ENCODE results near the gene UGT1A8.
"Not testable (repeated sequence)": the region's sequence is repeated elsewhere in the genome, so short reads cannot be mapped to it uniquely, and the experiment has no call there.

The UGT1A8 gene

GRCh38 chr2:233646033-233646432 is 28.6 kb downstream of the UGT1A8 start:
- not testable (repeated sequence) for DNase-seq

GRCh38 chr2:233650981-233651380 is 33.5 kb downstream of the UGT1A8 start:
- no peak for DNase-seq

DNA sequence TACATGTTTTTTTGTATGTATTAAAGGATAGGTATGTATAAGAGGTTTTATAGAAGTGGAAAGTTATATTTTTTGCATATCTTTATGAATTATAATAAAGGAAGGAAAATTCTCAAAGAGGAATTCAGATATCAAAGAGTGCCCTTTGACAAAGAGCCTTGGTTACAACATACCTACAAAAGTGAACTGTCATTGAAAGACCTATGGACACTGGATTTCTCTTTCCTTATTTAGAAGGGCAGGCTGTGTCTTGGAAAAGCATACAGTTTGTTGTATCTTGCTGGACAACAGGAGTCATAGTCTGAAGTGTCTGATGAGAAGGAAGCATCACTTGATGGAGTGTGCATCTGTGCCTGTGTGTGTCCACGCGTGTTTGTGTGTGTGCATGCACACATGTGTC is 34.0 kb downstream of the UGT1A8 start:
- DNase-seq = no peak

DNA sequence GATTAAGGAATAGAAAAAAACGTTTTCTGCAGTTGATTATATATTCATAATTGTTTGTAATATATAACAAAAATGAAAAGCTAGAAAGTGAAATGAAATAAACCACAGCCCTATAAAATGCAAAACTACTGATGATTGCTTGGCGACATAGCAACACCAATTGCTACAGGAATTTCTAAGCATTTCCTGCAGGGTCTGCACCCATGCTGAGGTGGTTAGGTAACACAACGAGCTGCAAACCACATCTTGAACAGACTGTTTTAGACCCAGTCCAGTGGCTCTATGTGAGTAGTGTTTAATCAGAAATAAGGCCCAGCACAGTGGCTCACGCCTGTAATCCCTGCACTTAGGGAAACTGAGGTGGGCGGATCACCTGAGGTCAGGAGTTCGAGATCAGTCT is 37.1 kb downstream of the UGT1A8 start:
- DNase-seq = no peak

DNA sequence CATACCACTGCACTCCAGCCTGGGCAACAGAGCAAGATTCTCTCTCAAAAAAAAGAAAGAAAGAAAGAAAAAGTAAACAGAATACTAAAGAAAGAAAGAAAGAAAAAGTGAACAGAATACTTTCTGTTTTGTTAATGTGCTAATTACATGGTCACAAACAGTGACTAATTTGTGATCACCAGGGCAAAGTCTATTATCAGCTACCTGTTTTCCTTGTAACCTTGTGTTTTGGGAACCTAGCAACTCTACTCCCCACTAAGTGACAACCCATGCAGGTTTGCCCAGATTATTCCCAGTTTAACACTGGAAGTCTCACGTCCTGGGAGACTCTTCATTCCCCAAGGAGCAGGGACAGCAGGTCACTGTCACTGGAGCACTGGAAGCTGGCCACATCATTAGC is 37.6 kb downstream of the UGT1A8 start:
- DNase-seq = no peak

DNA sequence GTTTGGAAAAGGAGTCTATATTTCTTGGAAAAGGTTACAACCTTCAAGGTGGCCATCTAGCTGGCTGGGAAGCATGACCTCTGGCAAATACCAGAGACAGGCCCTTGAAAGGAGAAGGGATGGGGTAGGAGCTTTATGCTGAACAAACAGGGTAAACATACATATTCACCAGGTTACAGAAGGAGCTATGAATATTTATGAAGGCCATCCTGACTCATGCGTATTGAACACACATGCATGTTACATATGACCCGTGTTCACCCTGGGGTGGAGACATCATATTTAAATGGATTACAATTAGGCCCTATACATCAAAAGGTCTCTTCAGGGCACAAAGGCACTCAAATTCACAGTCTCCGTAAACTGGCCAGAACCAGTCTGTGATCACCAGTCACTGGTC is 38.5 kb downstream of the UGT1A8 start:
- DNase-seq = not testable (repeated sequence)

DNA sequence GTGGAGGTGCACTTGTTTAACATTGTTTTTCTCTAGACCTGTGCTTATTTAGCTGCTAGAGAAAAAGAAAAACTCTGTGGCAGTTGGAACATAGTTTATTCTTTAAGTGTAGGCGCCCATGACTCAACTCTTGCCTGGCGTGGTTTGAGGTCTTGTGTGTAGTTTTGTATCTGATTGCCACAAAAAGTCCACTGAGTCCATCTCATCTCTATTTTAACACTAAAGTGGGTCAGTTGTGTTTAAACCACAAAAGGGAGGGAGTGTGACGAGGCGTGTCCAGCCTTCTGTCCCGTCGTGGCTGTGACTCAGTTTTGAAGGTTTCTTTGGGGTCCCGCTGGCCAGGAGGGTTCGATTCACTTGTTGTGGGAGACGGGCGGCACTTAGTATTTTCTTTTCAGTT is 39.0 kb downstream of the UGT1A8 start:
- DNase-seq = no peak

GRCh38 chr2:233658610-233659009 is 41.2 kb downstream of the UGT1A8 start:
- no peak for DNase-seq

DNA sequence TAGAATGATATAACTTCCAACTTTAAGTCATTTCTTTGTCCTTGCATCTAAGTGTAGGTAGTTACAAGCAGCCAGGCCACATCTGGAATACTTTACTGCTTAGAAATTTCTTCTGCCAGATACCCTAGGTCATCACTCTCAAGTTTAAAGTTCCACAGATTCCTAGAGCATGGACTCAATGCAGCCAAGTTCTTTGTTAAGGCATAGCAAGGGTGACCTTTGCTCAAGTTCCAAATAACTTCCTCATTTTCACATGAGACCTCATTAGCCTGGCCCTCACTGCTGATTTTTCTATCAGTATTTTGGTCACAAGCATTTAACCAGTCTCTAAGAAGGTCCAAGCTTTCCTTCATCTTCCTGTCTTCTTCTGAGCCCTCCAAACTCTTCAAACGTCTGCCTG is 46.5 kb downstream of the UGT1A8 start:
- DNase-seq = no peak

DNA sequence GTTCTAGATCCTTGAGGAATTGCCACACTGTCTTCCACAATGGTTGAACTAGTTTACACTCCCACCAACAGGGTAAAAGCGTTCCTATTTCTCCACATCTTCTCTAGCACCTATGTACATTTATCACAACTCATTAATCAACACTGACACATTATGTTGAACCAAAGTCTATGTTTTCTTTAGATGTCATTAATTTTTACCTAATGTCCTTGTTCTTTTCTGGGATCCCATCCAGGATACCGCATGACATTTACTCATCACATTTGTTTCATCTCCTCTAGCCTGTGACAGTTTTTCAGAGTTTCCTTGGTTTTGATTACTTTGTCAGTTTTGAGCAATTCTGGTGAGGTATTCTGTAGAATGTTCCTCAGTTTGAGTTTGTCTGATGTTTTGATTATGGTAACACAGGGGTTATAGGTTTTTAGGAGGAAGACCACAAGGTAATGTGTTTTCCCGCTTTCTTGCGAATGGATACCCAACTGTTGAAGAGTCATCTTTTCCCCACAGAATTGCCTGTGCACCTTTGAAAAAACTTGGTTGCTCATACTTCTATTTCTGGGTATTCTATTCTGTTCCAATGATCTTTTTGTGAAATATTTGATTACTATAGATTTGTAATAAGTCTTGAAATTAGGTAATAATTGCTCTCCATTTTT is 51.3 kb downstream of the UGT1A8 start:
- DNase-seq = no peak

- no peak for DNase-seq
Observed at GRCh38 chr2:233671290-233672161, 54.1 kb downstream of the UGT1A8 start, which contains the start of gene UGT1A9. Gene UGT1A9, plus strand, starts transcription at chr2:233671898. Its CDS starts 37 bp downstream, at chr2:233671935.

DNA sequence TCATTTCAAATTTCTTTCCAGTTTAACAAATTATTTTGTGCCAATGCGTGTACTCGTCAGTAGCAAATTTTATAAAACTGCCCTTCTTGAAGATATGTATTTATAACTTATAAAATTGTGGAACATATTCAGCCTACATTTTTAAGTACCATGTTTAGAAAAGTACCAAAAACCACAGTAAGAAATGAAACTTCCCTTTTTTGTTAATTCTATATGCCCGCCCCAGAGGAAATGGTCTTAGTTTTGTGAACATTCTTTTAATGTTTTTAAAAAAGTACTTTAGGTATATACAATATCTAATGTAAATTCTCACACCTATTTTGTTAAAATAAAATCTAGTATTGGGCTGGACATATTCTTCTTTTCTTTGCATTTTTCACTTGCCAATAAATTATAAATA is 55.5 kb downstream of the UGT1A8 start:
- DNase-seq = no peak

- no peak for DNase-seq
Observed at GRCh38 chr2:233673896-233674295, 56.5 kb downstream of the UGT1A8 start.

DNA sequence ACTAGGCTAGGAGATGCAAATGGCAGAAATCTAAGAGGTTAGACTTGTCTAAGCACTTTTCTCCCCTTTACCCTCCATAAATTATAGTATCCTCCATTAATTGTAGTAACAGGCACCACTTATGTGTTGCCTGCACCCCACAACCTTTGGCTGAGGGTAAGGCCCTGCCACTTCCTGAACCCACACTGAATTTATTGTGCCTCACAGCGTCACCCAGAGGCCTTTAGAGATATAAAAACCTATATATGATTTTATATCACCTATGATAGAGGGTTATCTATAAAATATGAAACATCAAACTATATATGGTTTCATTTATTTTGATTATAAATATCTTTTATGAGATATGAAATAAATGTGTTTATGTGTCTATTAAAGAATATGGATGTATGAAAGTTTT is 56.9 kb downstream of the UGT1A8 start:
- DNase-seq = no peak

- no peak for DNase-seq
Observed at GRCh38 chr2:233674995-233675394, 57.6 kb downstream of the UGT1A8 start.

DNA sequence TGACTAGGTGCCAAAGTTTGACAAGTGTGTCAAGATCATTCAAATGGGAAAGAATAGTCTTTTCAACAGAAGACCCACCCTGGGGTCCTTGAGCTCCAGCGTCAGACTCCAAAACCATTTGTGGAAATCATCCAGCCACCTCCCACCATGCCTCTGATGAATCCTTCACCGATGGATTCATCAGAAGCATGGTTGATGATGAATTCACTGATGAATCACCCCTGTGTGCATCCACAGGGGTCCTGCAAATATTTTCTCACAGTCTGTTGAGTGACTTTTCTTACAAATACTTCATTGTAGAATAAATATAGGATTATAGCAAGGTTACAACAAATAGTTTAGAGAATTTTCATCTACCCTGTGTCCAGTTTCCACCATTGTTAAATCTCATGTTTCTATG is 58.6 kb downstream of the UGT1A8 start:
- no peak for DNase-seq

DNA sequence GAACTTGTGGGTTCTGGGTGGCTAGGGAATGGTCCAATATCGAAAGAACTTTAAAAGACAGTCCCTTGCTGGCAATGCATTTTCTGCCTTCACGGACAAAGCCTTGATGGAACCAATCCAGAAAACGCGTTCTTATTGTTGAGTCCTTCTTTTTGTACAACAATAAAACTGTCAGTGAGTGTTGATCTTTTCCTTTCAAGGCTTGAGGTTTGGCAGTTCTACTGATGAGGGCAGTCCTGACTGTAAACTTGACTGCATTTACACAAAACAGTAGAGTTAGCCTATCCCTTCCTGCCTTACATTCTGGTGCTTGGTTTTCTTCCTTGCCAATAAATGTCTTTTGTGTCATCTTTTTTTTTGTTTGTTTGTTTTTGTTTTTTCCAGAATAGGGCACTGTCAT is 61.8 kb downstream of the UGT1A8 start:
- no peak for DNase-seq

DNA sequence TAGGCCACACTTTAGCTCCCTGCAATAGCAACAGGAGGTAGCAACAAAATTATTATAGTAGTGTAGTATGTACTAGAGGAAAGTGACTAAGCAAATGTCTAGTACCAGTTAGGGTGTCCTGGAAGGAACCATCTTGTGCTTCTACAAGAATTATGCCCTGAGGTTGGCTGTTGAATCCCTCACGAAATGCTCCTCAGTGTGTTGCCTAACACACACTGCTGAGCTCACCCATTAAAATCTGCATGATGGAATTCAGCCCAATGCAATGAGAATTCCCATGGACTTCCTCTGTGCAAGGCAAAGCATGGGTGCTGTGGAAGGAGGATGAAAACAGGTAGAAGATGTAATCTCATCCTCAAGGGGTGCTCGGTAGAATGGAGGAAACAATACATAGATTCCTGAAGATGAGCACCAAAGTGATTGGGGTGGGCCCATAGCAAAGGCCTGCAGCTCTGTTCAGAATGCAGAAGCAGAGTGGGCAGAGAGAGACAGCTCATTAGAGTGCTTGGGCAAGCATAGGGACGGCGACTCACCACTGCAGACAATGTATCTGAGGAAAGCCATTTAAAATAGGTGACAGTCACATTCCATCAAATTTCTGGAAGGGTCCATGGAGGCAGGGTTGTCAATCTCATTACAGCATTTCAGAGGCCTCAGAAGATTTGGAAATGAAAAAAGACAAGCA is 63.1 kb downstream of the UGT1A8 start:
- no peak for DNase-seq

DNA sequence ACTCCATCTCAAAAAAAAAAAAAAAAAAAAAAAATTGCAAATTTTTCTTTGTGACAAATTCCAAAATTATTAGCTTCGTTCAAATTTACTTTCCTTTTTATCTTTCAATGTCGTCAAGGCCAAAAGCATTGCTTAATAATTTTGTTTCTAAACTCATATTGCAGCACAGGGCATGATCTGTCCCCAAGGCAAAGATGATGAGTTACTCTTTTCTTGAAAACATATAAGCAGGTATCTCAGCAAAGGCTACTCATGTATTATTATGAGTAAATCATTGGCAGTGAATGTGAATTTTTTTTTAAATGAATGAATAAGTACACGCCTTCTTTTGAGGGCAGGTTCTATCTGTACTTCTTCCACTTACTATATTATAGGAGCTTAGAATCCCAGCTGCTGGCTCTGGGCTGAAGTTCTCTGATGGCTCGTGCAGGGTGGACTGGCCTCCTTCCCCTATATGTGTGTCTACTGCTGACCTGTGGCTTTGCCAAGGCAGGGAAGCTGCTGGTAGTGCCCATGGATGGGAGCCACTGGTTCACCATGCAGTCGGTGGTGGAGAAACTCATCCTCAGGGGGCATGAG is 64.2 kb downstream of the UGT1A8 start, which contains the start of gene UGT1A7:
UGT1A7 (plus strand) TSS at position 381 of the 579 bp plus-strand sequence; CDS start at position 418, 37 bp downstream.
- no peak for DNase-seq

DNA sequence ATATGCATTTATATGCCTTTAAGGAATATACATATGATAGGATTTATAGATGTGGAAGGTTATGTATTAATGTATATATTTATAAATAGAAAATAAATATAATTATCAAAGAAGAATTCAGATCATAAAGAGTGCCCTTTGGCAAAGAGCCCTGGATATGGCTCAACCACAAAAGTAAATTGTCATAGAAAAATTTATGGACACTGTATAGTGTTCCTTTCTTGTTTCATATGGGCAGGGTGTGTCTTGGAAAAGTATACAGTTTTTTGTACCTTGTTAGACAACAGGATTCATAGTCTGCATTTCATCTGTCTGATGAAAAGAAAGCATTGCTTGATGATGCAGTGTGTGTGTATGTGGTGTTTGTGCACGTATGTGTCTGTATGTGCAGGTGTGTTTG is 67.2 kb downstream of the UGT1A8 start:
- no peak for DNase-seq

DNA sequence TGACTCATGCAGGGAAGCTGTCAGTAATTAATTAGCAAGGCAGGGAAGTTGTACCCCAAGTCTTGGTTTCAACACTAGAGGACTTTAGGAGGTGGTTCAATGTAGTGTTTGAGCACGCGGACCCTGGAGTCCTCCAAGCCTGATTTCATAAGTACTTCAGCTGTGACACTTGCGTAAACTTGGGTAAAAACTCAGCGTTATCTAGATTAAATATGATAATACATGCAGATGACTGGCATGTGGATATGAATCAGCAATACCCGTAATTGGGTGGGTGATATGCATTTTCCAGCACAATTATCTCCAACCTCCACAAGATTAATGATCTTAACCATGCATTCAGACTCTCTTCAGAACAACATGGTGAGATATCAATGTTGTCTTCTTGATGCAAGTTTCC is 69.5 kb downstream of the UGT1A8 start:
- DNase-seq = no peak

GRCh38 chr2:233688341-233688740 is 70.9 kb downstream of the UGT1A8 start:
- no peak for DNase-seq

GRCh38 chr2:233689031-233689430 is 71.6 kb downstream of the UGT1A8 start:
- DNase-seq = no peak

Measured in activated CD4-positive, alpha-beta T cell treated with anti-CD3 and anti-CD28 coated beads for 48 hours (primary cell).